Measurements from ENCODE around the gene SLC17A9. TPM values are rescaled to one million over a fixed set of nuclear protein-coding genes. Genes with fewer than 3 reads are reported as not detected.

SLC17A9 gene
- total RNA-seq, 1 experiment from 2014 or later = not detected

DNA sequence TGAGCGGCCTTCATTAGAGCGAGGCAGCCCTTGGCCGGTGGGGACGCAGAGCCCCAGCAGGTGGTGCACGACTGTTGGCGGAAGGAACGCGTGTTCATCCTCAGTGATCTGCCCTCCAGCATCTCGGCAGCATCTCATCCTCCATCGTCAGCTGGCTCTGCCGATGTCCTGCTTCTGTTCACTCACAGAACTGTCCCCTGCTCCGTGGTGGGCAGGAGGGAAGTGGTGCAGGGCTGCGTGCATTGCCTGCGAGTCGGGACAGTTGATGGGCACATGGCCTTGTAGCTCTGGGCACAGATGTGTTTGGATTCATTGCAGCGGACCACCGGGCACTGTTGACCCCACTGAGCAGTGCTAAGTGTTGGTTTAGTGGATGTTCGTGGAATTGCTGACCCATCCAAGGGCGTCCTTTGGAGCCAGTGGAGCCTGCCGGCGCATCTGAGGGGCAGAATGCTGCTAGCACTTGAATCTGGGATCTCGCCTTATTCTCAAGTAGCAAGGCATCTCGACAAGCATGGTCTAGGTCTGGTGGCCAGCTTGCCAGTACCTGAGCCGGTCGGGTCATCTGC lies 6.7 kb upstream of the SLC17A9 start:
- no TSS peak for BruUV-seq (replicated peaks)
- Histone ChIP-seq H3K9me2 (replicated peaks; ENCODE audit: low read length) (no peaks in the 10 kb centered on the region), H3K4me3 (ENCODE audit: low read length) (no peak overlapping the region), H3K79me2 (ENCODE audit: low read length) (peaks cover 22% of the 10 kb centered on the region), H3K4me1 (ENCODE audit: insufficient read depth, low read length) (0 out of 2 replicates have a peak, but pooled peaks cover 2% of the 10 kb centered on the region), H4K20me1 (ENCODE audit: low read length) (peaks cover 3% of the 10 kb centered on the region; the same call in 1 of the 2 replicates), H3K36me3 (ENCODE audit: low read depth, low read length) (peaks cover 60% of the 10 kb centered on the region), H3K9ac (ENCODE audit: low read length) (no peak overlapping the region), H3K4me2 (ENCODE audit: low read length) (no peak overlapping the region), H2AFZ (ENCODE audit: low read length) (no peak overlapping the region), H3K27ac (ENCODE audit: low read length) (no peak overlapping the region), H3F3A (ENCODE audit: low read length, unreplicated experiment) (no peaks in the 10 kb centered on the region), H3K27me3 (ENCODE audit: low read length) (no peaks in the 10 kb centered on the region), H3K9me3 (ENCODE audit: low read length) (no peaks in the 10 kb centered on the region)
- intact Hi-C loops (cut with micrococcal nuclease) = no loop called here
- ChIA-PET CTCF (no interaction called here), POLR2A (ENCODE audit: unreplicated experiment) (no interaction called here)
- ATAC-seq (no peak), DNase-seq (no peak)
- TF ChIP-seq EZH2 (IDR thresholded peaks at IDR 0.05; ENCODE audit: low read length, unreplicated experiment) (no peak), EZH2phosphoT487 (IDR thresholded peaks at IDR 0.05; ENCODE audit: borderline replicate concordance, low read length) (no peak)
- TF ChIP-seq, protein P1, sequence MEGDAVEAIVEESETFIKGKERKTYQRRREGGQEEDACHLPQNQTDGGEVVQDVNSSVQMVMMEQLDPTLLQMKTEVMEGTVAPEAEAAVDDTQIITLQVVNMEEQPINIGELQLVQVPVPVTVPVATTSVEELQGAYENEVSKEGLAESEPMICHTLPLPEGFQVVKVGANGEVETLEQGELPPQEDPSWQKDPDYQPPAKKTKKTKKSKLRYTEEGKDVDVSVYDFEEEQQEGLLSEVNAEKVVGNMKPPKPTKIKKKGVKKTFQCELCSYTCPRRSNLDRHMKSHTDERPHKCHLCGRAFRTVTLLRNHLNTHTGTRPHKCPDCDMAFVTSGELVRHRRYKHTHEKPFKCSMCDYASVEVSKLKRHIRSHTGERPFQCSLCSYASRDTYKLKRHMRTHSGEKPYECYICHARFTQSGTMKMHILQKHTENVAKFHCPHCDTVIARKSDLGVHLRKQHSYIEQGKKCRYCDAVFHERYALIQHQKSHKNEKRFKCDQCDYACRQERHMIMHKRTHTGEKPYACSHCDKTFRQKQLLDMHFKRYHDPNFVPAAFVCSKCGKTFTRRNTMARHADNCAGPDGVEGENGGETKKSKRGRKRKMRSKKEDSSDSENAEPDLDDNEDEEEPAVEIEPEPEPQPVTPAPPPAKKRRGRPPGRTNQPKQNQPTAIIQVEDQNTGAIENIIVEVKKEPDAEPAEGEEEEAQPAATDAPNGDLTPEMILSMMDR (conservative IDR thresholded peaks at IDR 0.05; ENCODE audit: low read depth, low read length) = no peak

DNA sequence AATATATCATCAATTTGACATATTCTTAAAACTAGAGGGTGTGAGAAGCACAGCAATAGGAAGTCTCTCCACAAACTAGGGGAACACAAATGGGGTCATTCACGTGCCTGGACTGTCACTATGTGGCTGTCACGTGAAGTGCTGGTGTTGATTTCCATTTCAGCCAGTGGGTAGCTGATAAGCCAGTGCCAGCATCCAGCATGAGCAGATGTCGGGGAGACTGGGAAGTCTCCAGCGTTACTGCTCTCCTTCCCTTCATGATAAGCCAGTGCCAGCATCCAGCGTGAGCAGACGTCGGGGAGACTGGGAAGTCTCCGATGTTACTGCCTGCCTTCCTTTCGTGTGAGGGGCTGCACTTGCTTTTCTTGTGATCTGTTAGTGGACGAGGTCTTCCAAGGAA lies 5.6 kb upstream of the SLC17A9 start:
- Histone ChIP-seq H3K4me3 (ENCODE audit: low read length) (no peak overlapping the region), H3K4me1 (ENCODE audit: insufficient read depth, low read length) (no peaks in the 10 kb centered on the region), H3K9me2 (replicated peaks; ENCODE audit: low read length) (no peaks in the 10 kb centered on the region), H3K9ac (ENCODE audit: low read length) (no peak overlapping the region), H3K9me3 (ENCODE audit: low read length) (no peaks in the 10 kb centered on the region), H3K36me3 (ENCODE audit: low read depth, low read length) (peaks cover 49% of the 10 kb centered on the region), H3K27ac (ENCODE audit: low read length) (no peak overlapping the region), H3K79me2 (ENCODE audit: low read length) (peaks cover 11% of the 10 kb centered on the region), H4K20me1 (ENCODE audit: low read length) (no peaks in the 10 kb centered on the region), H3K4me2 (ENCODE audit: low read length) (no peak overlapping the region), H2AFZ (ENCODE audit: low read length) (no peak overlapping the region), H3F3A (ENCODE audit: low read length, unreplicated experiment) (no peaks in the 10 kb centered on the region), H3K27me3 (ENCODE audit: low read length) (no peaks in the 10 kb centered on the region)
- ATAC-seq (no peak), DNase-seq (no peak)
- intact Hi-C loops (cut with micrococcal nuclease) = no loop called here
- no peak for TF ChIP-seq EZH2phosphoT487 (IDR thresholded peaks at IDR 0.05; ENCODE audit: borderline replicate concordance, low read length)
- TF ChIP-seq, protein P1 (conservative IDR thresholded peaks at IDR 0.05; ENCODE audit: low read depth, low read length) = no peak
- TF ChIP-seq EZH2 (IDR thresholded peaks at IDR 0.05; ENCODE audit: low read length, unreplicated experiment) = no peak
- CTCF ChIA-PET = no interaction called here
- POLR2A ChIA-PET (ENCODE audit: unreplicated experiment) = no interaction called here
- BruUV-seq (replicated peaks) = no TSS peak

DNA sequence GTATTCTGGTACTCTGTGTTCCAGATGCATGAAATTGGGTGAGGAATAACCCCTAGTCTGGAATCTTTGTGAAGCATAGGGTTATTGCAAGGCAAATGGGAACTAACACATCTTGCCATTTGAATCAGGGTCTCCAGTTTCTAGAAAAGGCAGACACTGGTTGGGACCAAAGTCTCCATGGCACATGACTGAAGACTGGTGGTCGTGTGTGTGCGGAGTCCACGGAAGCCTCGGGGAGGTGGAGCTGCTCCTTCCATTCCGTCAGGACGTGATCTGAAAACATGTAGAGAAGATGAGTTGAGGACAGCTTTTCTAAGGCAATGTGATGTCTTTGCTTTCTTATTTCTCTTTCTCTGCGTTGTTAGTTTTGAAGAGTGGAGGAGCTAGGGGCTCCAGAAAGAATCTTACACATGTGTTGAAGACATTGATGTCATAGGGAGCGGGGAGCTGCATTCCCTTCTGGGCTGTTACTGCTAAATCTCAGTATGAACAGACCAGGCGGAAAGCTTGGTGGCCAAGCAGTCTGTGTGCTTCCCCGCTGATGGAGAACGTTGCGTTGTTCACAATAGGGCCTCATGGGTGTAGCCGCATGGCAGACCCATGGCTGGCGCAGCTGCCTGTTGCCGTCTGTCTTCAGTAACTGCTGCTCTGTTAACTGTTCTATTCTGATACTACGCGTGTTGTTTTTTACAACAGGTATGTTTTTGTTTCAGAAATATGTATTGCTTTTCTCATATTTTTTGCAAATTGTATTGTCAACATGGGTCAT lies 4.8 kb upstream of the SLC17A9 start:
- BruUV-seq (replicated peaks) = no TSS peak
- ChIA-PET CTCF (no interaction called here), POLR2A (ENCODE audit: unreplicated experiment) (no interaction called here)
- Histone ChIP-seq H3K27me3 (ENCODE audit: low read length) (no peaks in the 10 kb centered on the region), H3K79me2 (ENCODE audit: low read length) (peaks cover 5% of the 10 kb centered on the region; the same call in 1 of the 2 replicates), H3K9ac (ENCODE audit: low read length) (no peak overlapping the region), H4K20me1 (ENCODE audit: low read length) (no peaks in the 10 kb centered on the region), H3K9me3 (ENCODE audit: low read length) (no peaks in the 10 kb centered on the region), H3K4me2 (ENCODE audit: low read length) (no peak overlapping the region), H3K9me2 (replicated peaks; ENCODE audit: low read length) (no peaks in the 10 kb centered on the region), H3K27ac (ENCODE audit: low read length) (no peak overlapping the region), H2AFZ (ENCODE audit: low read length) (no peak overlapping the region), H3K4me3 (ENCODE audit: low read length) (no peak overlapping the region), H3K4me1 (ENCODE audit: insufficient read depth, low read length) (no peaks in the 10 kb centered on the region), H3K36me3 (ENCODE audit: low read depth, low read length) (peaks cover 48% of the 10 kb centered on the region), H3F3A (ENCODE audit: low read length, unreplicated experiment) (no peaks in the 10 kb centered on the region)
- TF ChIP-seq, protein P1 (conservative IDR thresholded peaks at IDR 0.05; ENCODE audit: low read depth, low read length) = no peak
- no peak for TF ChIP-seq EZH2phosphoT487 (IDR thresholded peaks at IDR 0.05; ENCODE audit: borderline replicate concordance, low read length)
- intact Hi-C loops (cut with micrococcal nuclease) = no loop called here
- DNase-seq = no peak
- ATAC-seq = no peak
